Activated CD4-positive, alpha-beta memory T cell treated with anti-CD3 and anti-CD28 coated beads, Interleukin-2, amount 10 ng/mL, durations not matched to agents 7 days and 5 days (primary cell): ENCODE measurements around the gene CACNA1C. TPM values are rescaled to one million over a fixed set of nuclear protein-coding genes. Genes with fewer than 3 reads are reported as not detected.

Source experiments
- CTCF ChIA-PET: fragments of 350-600 bp; sonication (Branson Sonifier 250); formaldehyde crosslinking; loops from one replicate; lab custom pipeline; 2021; ENCODE audit warnings: antibody characterized with exemption, inconsistent platforms; lab: Charles Lee
- POLR2A ChIA-PET: fragments of 350-600 bp; sonication (Branson Sonifier 250); formaldehyde crosslinking; loops from one replicate; lab custom pipeline; 2021; ENCODE audit warnings: antibody characterized with exemption; lab: Charles Lee
- DNase-seq: peaks from one replicate; pipeline ENCODE4 v3.0.0-alpha.2; 2020
- H3K27ac Mint-ChIP-seq: one replicate; pipeline ENCODE4 v1.8.0; 2021; ENCODE audit warnings: mild to moderate bottlenecking, mixed read lengths
- H3K27me3 Mint-ChIP-seq: one replicate; pipeline ENCODE4 v1.8.0; 2021; ENCODE audit warnings: mixed read lengths
- H3K36me3 Mint-ChIP-seq: one replicate; pipeline ENCODE4 v1.8.0; 2021; ENCODE audit warnings: low read depth, mixed read lengths
- H3K4me1 Mint-ChIP-seq: one replicate; pipeline ENCODE4 v1.8.0; 2021; ENCODE audit warnings: mixed read lengths
- H3K4me3 Mint-ChIP-seq: one replicate; pipeline ENCODE4 v1.8.0; 2021; ENCODE audit warnings: mild to moderate bottlenecking, mixed read lengths
- H3K9me3 Mint-ChIP-seq: one replicate; pipeline ENCODE4 v1.8.0; 2021; ENCODE audit warnings: mixed read lengths
- total RNA-seq, 2 experiments: library from RNA; stranded (reverse); gene quantifications; one replicate each; pipeline ENCODE4 v1.2.3, GENCODE V29; 2021

Gene CACNA1C
- total RNA-seq, 2 experiments from 2014 or later, result 0.30 TPM

GRCh38 chr12:2422591-2422990, 369.8 kb downstream of the CACNA1C start:
- POLR2A ChIA-PET, result no interaction called here
- Mint-ChIP-seq H3K27me3 (peaks cover 7% of the 10 kb centered on the region), H3K4me1 (no peaks in the 10 kb centered on the region), H3K4me3 (no peak overlapping the region), H3K27ac (no peak overlapping the region), H3K9me3 (no peaks in the 10 kb centered on the region), H3K36me3 (no peaks in the 10 kb centered on the region)
- no peak for DNase-seq
- CTCF ChIA-PET, result interaction anchor here (1.0 kb wide), 1 partner anchor 28 kb away, joined by 4 read pairs; no protein-coding TSS in a partner anchor

DNA sequence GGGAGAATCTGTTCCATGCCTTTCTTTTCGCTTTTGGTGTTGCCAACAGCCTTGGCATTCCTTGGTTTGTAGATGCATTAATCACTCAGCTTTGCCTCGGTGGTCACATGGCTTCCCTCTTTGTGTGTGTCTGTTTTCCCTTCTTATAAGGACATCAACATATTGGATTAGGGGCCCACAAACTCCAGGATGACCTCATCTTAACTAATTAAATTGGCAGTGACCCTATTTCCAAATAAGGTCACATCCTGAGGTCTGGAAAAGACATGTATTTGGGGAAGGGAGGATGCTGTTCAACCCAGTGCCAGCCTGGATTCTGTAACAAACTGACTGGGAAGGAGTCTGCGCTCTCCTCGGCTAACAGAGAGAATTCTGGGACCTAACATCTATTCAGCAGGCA, 376.2 kb downstream of the CACNA1C start:
- peaks cover 12% of the 10 kb centered on the region for H3K27me3 Mint-ChIP-seq
- no peak for DNase-seq
- H3K4me3 Mint-ChIP-seq, result no peak overlapping the region
- H3K9me3 Mint-ChIP-seq, result no peaks in the 10 kb centered on the region
- CTCF ChIA-PET, result no interaction called here
- no peaks in the 10 kb centered on the region for H3K4me1 Mint-ChIP-seq
- no peak overlapping the region for H3K27ac Mint-ChIP-seq
- no peaks in the 10 kb centered on the region for H3K36me3 Mint-ChIP-seq
- POLR2A ChIA-PET, result no interaction called here

DNA sequence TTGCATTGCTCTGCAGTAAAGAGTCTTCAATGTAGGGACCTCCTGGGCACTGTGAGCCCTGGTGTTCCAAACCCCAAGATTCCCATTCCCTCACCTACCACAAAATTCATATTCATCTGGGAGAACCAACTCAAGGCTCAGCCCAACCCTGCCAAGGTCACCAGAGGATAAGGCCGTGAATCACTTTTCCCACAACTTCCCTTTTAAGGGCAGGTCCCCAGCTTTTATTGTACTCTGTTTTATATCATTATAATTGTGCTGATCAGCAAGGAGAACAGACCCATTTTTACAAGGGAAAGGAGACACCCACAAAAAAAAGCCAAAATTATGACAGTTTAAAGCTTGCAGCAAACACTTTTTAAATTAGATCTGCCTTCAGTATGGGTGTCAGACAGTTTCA, 379.0 kb downstream of the CACNA1C start:
- peaks cover 11% of the 10 kb centered on the region for H3K27me3 Mint-ChIP-seq
- no peak for DNase-seq
- POLR2A ChIA-PET, result no interaction called here
- H3K9me3 Mint-ChIP-seq, result no peaks in the 10 kb centered on the region
- H3K4me3 Mint-ChIP-seq, result no peak overlapping the region
- no peak overlapping the region for H3K27ac Mint-ChIP-seq
- H3K4me1 Mint-ChIP-seq, result no peaks in the 10 kb centered on the region
- H3K36me3 Mint-ChIP-seq, result no peaks in the 10 kb centered on the region
- CTCF ChIA-PET, result no interaction called here

DNA sequence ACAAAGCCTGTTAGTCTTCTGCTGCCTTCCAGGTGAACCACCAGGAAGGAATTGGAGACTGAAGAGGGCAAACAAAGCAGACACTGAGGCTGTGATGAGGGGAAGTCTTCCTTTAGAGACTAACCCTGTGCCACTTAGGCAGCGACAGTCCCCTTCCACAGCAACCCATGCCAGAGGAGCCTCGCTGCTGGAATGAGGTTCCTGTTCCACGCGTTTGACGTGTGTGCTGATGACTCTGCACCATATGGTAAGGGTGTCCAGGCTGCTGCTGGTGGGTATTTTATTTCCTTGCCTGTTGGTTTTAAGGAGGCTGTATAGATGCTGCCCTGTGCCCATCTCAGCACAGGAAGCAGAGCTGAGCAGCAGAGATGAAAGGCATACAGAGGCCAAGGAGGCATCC, 380.1 kb downstream of the CACNA1C start:
- Mint-ChIP-seq H3K9me3 (no peaks in the 10 kb centered on the region), H3K4me3 (no peak overlapping the region), H3K4me1 (no peaks in the 10 kb centered on the region), H3K27ac (no peak overlapping the region), H3K27me3 (peaks cover 11% of the 10 kb centered on the region), H3K36me3 (no peaks in the 10 kb centered on the region)
- DNase-seq, result no peak
- POLR2A ChIA-PET, result no interaction called here
- CTCF ChIA-PET, result no interaction called here

GRCh38 chr12:2435511-2435910, 382.7 kb downstream of the CACNA1C start:
- DNase-seq, result no peak
- peaks cover 7% of the 10 kb centered on the region for H3K27me3 Mint-ChIP-seq
- POLR2A ChIA-PET, result no interaction called here

GRCh38 chr12:2439332-2440100, 386.7 kb downstream of the CACNA1C start:
- POLR2A ChIA-PET, result no interaction called here
- Mint-ChIP-seq H3K9me3 (no peaks in the 10 kb centered on the region), H3K36me3 (no peaks in the 10 kb centered on the region), H3K4me3 (no peak overlapping the region), H3K4me1 (no peaks in the 10 kb centered on the region), H3K27ac (no peak overlapping the region), H3K27me3 (peaks cover 5% of the 10 kb centered on the region)
- CTCF ChIA-PET, result interaction anchor here (0.6 to 1.2 kb wide), 2 partner anchors 45 to 46 kb away, joined by 3 to 4 read pairs; no protein-coding TSS in a partner anchor
- DNase-seq, result no peak

More at GRCh38 chr12:2435511-2435910, 382.7 kb downstream of the CACNA1C start:
- H3K4me3 Mint-ChIP-seq, result no peak overlapping the region
- no peaks in the 10 kb centered on the region for H3K4me1 Mint-ChIP-seq
- no peak overlapping the region for H3K27ac Mint-ChIP-seq
- CTCF ChIA-PET, result no interaction called here
- H3K36me3 Mint-ChIP-seq, result no peaks in the 10 kb centered on the region
- H3K9me3 Mint-ChIP-seq, result no peaks in the 10 kb centered on the region

DNA sequence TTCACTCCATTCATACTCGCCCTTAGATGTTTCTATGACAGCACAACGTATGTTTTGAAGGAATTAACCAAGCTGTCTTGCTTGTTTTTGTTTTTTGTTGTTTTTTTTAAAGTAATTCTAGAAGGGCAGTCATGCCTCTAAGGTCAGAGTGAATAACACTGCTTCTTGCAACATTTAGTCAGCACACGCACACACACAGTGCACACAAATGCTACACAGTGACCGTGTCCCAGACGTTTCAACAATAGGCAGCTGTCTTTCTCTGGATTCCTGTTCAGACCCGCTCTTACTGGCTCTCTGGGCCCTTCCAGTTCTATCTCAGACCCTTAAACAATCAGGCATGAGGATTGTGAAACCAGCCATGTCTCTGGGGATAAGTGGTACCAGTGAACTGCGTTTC, 391.0 kb downstream of the CACNA1C start:
- H3K4me3 Mint-ChIP-seq, result no peak overlapping the region

DNA sequence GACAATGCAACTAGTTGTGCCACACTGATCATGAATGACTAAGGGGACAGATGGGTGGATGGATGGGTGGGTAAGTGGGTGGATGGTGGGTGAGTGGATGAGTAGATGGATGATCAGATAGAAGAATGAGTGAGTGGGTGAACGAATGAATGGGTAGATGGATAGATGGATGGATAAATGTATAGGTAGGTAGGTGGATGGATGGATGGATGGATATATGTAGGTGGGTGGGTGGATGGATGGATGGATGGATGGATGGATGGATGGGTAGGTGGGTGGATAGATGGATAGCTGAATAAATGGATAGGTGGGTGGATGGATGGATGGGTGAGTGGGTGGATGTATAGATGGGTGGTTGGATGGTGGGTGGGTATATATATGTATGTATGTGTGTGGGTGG, 393.2 kb downstream of the CACNA1C start:
- Mint-ChIP-seq H3K36me3 (no peaks in the 10 kb centered on the region), H3K9me3 (no peaks in the 10 kb centered on the region), H3K4me1 (no peaks in the 10 kb centered on the region), H3K27ac (no peak overlapping the region), H3K4me3 (no peak overlapping the region), H3K27me3 (peaks cover 7% of the 10 kb centered on the region)
- POLR2A ChIA-PET, result no interaction called here
- CTCF ChIA-PET, result no interaction called here
- DNase-seq, result no peak

More for the DNA sequence above, 391.0 kb downstream of the CACNA1C start:
- CTCF ChIA-PET, result no interaction called here
- H3K36me3 Mint-ChIP-seq, result no peaks in the 10 kb centered on the region
- H3K9me3 Mint-ChIP-seq, result no peaks in the 10 kb centered on the region
- H3K27ac Mint-ChIP-seq, result no peak overlapping the region
- no peak for DNase-seq
- H3K4me1 Mint-ChIP-seq, result no peaks in the 10 kb centered on the region
- POLR2A ChIA-PET, result no interaction called here
- H3K27me3 Mint-ChIP-seq, result peaks cover 7% of the 10 kb centered on the region

DNA sequence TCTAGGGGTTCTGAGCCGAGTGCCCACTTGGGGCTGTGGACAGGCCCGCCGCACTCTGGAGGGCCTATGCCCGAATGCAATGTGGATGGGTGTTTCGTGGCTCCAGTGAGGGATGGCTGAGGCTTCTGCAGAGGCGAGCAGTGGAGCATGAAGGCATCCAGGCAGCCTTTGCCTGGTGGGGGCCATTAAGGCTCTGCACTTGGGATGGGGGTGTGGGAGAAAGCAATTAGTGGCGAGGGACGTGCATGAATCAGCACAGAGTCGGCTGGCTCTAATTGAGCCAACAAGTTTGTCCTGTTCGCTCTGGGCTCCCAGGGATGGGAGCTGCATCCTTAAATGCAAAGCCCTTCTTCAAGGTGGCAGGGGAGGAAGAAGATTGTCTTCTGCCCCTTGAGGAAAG, 395.1 kb downstream of the CACNA1C start:
- CTCF ChIA-PET, result no interaction called here
- DNase-seq, result no peak
- Mint-ChIP-seq H3K36me3 (no peaks in the 10 kb centered on the region), H3K4me1 (no peaks in the 10 kb centered on the region), H3K4me3 (no peak overlapping the region), H3K9me3 (no peaks in the 10 kb centered on the region), H3K27ac (no peak overlapping the region), H3K27me3 (peaks cover 5% of the 10 kb centered on the region)
- POLR2A ChIA-PET, result no interaction called here

GRCh38 chr12:2449586-2449985, 396.8 kb downstream of the CACNA1C start:
- Mint-ChIP-seq H3K36me3 (no peaks in the 10 kb centered on the region), H3K4me1 (no peaks in the 10 kb centered on the region), H3K9me3 (no peaks in the 10 kb centered on the region), H3K27me3 (peaks cover 3% of the 10 kb centered on the region), H3K27ac (no peak overlapping the region), H3K4me3 (no peak overlapping the region)
- no peak for DNase-seq
- ChIA-PET CTCF (no interaction called here), POLR2A (no interaction called here)

DNA sequence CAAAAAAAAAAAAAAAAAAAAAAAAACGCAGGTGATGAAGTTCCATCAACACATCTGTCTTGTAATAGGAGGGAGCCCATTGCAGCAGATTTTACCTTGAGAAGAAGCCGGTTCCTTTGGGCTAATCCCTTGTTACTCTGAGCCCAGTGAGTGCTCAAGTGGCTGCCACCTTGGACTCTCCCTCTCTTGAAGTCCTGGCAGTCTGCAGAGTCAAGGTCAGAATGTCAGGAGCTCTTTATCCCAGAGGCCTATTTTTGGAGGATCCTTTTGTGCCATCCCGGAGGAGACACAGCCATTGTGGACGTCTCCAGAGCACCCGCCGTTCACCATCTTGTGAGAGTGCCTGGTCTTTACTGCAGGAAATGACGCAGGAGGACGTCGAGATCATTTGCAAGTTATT, 397.8 kb downstream of the CACNA1C start:
- no peak overlapping the region for H3K27ac Mint-ChIP-seq
- H3K4me1 Mint-ChIP-seq, result no peaks in the 10 kb centered on the region
- DNase-seq, result no peak
- H3K9me3 Mint-ChIP-seq, result no peaks in the 10 kb centered on the region
- H3K4me3 Mint-ChIP-seq, result no peak overlapping the region
- ChIA-PET POLR2A (no interaction called here), CTCF (no interaction called here)
- no peaks in the 10 kb centered on the region for H3K36me3 Mint-ChIP-seq
- H3K27me3 Mint-ChIP-seq, result no peaks in the 10 kb centered on the region

- no peak overlapping the region for H3K4me3 Mint-ChIP-seq
- POLR2A ChIA-PET, result no interaction called here
- CTCF ChIA-PET, result no interaction called here
- H3K27ac Mint-ChIP-seq, result no peak overlapping the region
- H3K36me3 Mint-ChIP-seq, result no peaks in the 10 kb centered on the region
- no peaks in the 10 kb centered on the region for H3K27me3 Mint-ChIP-seq
- no peaks in the 10 kb centered on the region for H3K9me3 Mint-ChIP-seq
- H3K4me1 Mint-ChIP-seq, result no peaks in the 10 kb centered on the region
- no peak for DNase-seq
Measured at GRCh38 chr12:2451025-2451424, 398.2 kb downstream of the CACNA1C start.

DNA sequence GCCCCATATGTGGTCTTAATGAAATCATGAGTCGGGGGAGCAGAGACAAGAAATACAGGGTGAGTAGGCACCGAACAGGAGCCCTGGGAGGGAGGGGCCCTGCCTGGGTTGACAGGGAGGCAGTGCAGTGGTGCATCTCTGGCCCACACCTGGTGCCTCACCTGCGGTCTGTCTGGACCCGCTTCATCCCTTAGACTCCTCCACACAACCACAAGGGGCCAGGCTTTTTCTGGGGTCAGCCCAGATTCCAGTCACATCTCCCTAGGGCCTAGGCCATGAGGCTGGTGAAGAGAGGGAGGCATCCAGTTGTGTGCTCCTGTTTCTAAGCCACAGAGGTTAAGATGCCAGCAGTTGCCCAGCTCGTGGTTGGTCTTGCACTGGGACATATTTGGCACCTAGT, 398.7 kb downstream of the CACNA1C start:
- H3K36me3 Mint-ChIP-seq, result no peaks in the 10 kb centered on the region
- no peaks in the 10 kb centered on the region for H3K27me3 Mint-ChIP-seq
- ChIA-PET POLR2A (no interaction called here), CTCF (no interaction called here)
- no peak overlapping the region for H3K27ac Mint-ChIP-seq
- no peaks in the 10 kb centered on the region for H3K4me1 Mint-ChIP-seq
- no peak overlapping the region for H3K4me3 Mint-ChIP-seq
- H3K9me3 Mint-ChIP-seq, result no peaks in the 10 kb centered on the region
- DNase-seq, result no peak
